Measurements from ENCODE around the gene CTTN. TPM values are rescaled to one million over a fixed set of nuclear protein-coding genes. Genes with fewer than 3 reads are reported as not detected.

CTTN gene
- total RNA-seq, 1 donor from 2014 or later: 155 TPM

DNA sequence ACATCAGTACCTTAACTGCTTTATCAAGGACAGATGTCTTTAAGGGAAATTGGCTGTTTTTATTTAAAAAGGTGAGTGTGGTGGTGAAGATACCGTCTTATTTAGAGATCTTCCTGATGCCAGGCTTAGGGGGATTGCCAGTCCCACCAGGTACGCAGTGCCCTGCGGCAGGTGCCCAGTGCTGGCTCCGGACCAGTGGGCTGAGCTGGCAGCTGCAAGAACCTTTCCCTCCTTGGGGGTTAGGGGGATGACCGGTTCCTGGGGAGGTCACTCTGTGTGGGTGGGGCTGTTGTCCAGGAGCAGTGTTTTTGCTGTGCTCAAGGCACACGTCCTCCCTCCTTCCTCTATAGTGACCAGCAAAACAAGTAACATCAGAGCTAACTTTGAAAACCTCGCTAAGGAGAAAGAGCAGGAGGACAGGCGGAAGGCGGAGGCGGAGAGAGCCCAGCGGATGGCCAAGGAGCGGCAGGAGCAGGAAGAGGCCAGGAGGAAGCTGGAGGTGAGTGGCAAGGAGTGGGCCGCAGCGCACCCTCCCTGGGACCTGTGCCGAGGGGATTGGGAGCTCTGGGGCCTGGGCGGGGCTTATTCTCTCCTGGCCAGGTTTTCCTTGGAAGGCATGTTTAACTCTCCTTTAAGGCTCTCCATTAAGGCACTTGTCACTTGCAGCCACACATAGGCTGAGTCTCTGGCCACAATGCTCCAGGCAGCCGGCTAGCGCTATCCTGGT, 30.5 kb downstream of the CTTN start:
- no peak for DNase-seq (ENCODE audit: low spot score)

DNA sequence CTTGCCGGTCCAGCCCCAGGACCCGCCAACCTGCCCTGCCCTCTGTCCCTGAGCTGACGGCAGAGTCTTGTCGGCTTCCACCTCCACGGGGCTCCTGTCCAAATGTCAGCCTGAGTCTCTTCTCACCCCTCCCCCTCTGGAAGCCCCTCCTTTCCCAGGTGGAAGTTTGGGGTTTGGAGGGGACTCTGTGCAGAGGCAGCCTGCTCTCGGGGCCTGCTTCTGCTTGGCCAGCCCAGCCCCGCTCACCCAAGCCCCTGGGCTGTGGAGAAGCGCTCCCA, 31.0 kb downstream of the CTTN start:
- DNase-seq (ENCODE audit: low spot score): no peak

DNA sequence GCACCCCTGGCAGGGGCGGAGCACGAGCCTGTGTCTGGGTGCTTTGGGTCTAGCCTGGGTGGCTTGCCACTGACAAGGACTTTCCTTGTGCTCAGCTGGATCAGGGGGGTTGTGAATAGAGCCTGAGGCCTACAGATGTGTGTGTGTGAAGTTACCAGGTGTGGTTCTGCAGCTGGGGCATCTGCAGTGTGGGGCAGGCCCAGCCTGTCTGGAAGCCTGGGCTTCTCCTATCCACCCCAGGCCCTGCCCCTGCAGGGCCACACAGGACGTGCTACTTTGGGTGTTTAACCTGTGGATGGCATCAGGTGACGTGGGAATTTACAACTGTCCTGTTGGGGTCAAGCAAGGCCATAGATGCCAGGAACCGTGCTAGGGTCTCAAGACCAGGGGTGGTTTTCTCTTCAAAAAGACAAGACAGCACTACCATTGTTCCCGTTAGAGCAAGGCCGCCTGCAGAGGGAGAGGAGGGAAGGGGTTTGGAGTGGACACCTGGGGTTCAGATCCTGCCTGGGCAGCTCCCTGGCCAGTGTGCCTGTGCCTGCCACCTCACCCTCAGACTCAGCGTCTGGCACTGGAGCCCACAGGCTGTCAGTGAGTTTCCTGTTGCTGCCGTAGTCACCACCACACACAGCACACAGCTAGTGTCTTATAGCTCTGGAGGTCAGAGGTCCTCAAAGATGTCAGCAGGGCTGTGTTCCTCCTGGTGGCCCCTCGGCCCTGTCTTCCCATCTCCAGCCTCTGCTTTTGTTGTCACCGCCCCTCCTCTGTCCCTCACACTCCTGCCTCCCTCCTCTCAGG, 31.6 kb downstream of the CTTN start:
- DNase-seq (ENCODE audit: low spot score): no peak

- no peak for DNase-seq (ENCODE audit: low spot score)
Observed at GRCh38 chr11:70430671-70431574, 32.6 kb downstream of the CTTN start.

DNA sequence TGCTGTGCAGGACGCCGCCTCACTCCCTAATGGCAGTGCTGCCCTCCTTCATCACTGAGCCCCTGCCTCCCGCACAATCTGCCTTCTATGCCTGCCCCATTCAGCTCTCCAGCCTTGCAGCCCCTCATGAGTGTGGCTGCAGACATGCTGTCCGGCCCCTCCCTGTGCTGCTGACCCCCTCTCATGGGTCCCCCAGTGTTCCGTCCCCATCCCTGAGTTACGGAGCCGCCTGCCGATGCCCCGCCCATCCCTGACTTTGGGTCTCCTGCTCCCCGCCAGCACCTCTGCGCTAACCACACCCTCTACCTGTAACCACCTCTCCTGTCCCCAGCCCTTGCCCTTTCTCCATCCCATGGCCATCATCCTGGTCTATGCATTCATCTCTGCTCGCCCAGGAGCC, 33.3 kb downstream of the CTTN start:
- DNase-seq (ENCODE audit: low spot score): no peak

DNA sequence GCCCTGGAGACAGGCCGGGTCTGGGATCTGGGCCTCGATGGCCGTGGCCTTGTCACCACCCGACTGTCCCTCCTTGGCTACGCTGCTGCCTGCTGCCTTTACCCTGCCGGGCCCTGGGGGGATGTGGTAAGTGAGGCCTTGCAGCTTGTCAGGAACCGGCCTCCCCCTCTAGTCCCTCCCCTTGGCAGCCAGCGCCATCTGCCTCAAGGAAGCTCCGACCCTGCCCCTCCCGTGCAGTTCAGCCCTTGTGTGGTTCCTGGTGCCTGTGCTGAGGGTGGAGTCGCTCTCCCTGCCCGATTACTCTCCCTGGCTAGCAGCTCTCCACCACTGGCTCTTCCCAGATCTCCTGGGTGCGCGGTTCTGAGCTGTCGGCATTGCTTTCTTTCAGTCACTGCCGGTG, 33.7 kb downstream of the CTTN start:
- no peak for DNase-seq (ENCODE audit: low spot score)

DNA sequence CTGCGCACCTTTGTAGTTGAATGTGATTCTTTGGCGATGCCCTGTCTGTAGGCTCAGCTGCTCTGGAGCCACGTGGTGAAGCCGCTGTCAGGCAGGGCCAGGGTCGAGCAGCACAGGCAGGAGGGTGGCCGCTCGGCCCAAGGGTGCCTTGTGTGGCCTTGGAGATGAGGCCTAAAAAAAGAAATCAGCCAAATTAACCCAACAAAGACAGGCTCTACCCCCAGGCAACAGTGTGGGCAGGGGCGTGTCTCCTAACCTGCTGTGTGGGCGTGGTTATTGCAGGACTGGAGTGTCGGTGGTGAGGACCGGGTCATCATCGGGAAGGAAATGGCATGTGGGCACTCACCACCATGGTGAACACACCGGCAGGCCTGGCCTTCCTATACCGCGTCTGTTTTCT, 34.3 kb downstream of the CTTN start:
- no peak for DNase-seq (ENCODE audit: low spot score)

DNA sequence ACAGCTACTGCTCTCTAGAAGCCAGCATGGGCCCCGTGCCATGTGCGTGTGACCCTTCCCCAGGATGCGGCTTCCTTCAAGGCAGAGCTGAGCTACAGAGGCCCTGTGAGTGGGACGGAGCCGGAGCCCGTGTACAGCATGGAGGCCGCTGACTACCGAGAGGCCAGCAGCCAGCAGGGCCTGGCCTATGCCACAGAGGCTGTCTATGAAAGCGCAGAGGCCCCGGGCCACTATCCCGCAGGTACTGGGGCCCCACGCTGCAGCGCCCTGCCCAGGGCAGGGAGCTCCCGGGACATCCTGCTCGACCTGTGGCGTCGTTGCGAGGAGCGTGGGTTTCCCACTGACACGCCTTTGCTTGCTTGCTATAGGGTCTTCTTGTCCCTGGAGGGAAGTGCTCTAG, 34.7 kb downstream of the CTTN start:
- DNase-seq (ENCODE audit: low spot score): no peak

- DNase-seq (ENCODE audit: low spot score): no peak
Observed at GRCh38 chr11:70433526-70433925, 35.2 kb downstream of the CTTN start.

DNA sequence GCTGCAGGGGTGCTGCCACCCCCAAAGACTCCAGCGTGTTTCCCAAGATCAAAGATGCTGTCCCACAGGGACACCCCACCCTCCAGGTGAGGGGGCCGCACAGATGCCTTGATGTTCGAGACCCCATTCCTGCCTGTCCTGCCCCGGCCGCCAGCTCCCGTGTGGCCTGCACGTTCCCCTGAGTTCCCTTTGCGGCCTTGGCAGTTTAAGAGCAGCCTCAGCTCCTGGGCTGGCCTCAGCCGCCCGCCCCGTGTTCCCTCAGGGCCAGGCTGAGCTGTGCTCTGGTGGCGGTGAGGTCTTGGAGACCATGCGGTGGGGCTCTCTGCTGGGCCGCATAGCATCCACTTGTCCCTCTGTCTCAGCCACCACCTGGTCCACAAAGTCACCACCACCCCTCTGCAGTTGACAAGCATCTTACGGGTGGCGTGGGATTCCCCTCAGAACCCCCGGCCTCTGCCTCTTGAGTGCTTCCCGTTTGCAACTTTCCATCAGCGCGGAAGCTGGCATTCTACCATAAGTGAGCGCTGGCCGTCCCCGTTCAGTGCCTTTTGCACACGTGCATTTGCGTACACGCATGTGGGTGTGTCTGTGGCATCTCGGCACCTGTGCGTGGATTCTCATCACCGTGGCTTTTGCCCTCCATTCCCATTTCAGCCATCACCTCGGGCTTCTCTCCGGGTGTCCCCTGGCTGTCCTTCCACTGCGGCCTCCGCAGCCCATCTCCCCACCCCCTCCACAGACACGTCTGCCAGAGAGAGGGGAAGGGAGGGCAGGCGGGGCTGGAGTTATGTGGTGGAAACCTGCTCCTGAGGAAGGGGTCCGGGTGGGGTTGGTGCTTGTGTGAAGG, 35.9 kb downstream of the CTTN start:
- no peak for DNase-seq (ENCODE audit: low spot score)

GRCh38 chr11:70434813-70435278, 36.5 kb downstream of the CTTN start:
- DNase-seq (ENCODE audit: low spot score): no peak

DNA sequence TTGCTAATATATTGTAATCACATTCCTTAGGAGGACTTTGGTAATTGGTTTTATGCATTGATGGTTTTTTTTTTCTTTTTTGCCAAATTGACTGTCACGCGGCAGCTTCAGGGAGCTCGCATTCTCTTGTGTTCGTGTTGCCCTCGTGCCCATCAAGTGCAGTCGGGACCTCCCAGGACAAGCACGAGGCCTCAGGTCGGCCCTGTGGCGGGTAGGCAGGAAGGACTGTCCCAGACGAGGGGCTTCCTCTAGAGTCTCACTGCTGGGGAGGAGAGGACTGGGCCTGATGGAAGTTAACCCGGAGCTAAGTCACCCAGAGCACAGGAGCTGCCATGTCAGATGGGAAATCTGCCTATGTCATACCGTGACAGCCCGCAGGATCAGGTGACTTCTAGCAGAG, 37.0 kb downstream of the CTTN start:
- DNase-seq (ENCODE audit: low spot score): no peak

- no peak for DNase-seq (ENCODE audit: low spot score)
Observed at GRCh38 chr11:70435765-70436500, 37.6 kb downstream of the CTTN start.

- DNase-seq (ENCODE audit: low spot score): no peak
Observed at GRCh38 chr11:70436501-70436860, 38.2 kb downstream of the CTTN start.

- DNase-seq (ENCODE audit: low spot score): no peak
Observed at GRCh38 chr11:70437111-70437784, 38.9 kb downstream of the CTTN start.

GRCh38 chr11:70440206-70440605, 41.9 kb downstream of the CTTN start:
- DNase-seq (ENCODE audit: low spot score): no peak

DNA sequence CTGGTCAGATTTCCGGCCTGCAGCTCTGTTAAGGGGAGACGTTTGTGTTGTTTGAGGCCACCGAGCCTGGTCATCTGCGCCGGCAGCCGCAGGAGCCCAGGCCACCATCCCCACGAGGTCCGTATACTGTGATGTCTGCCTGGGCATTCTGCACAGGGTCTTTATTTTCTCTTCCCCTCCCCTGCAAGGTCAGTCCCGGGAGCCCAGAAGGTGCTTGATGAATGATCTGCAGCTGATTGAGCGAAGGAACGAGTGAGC, 45.4 kb downstream of the CTTN start:
- DNase-seq (ENCODE audit: low spot score): no peak

DNA sequence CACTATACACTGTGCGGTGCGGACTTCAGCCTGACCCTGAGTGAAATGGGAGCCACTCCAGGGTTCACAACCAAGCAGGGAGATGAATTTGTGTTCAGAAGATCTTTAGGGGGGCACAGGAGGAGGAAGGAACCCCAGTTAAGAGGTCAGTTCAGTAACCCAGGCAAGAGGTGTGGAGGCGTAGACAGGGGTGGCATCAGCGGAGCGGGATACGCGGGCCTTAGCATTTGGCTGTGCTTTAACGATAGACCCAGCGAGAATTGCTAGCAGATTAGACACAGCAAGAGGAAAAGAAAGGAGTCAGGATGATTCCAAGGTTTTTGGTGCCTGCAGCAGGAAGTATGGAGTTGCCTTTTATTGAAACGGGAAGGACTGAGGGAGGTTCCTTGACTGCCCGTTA, 46.8 kb downstream of the CTTN start:
- no peak for DNase-seq (ENCODE audit: low spot score)

- no peak for DNase-seq (ENCODE audit: low spot score)
Observed at GRCh38 chr11:70445605-70446004, 47.3 kb downstream of the CTTN start.

DNA sequence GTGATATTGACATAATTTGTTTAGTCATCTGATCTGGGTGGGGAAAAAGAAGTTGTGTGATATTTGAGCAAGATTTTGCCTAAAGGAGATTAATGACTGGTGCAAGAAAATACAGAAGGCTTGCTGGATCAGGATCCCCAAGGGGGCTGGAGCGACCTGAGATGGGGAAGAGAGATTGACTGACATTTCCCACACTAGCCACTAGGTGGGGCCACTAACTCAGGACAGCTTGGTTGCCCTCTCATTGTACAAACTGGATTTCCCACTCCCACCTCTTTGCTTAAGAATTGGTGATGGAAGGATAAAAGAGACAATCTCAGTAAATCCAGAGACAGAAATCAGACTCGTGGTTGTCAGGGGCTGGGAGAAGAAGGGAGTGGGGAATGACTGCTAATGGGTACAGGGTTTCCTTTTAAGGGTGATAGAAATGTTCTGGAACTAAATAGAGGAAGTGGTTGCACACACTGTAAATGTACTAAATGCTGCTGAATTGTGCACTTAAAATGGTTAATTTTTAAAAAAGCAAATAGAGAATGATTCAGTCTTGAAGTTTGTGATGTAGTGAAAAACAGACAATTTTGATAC, 50.7 kb downstream of the CTTN start:
- DNase-seq (ENCODE audit: low spot score): no peak
